GM19328 (cell line): ENCODE measurements around the gene PHF21B.

Experiments
- ATAC-seq: cut with Tn5 transposase; IDR thresholded peaks from one replicate; pipeline ENCODE4 v1.9.1; 2021; ENCODE audit warnings: mild to moderate bottlenecking, moderate library complexity; ENCODE audit not compliant: unreplicated experiment

PHF21B gene

GRCh38 chr22:45014654-45015053 lies 4.8 kb upstream of the PHF21B start:
- ATAC-seq = no peak

GRCh38 chr22:45013138-45013537 lies 3.3 kb upstream of the PHF21B start:
- no peak for ATAC-seq

GRCh38 chr22:45010532-45010900 lies 711 bp upstream of the PHF21B start:
- ATAC-seq = no peak

- ATAC-seq = no peak
These were observed 827 bp downstream of the PHF21B start for GRCh38 chr22:45008751-45009605.

GRCh38 chr22:45008186-45008681 lies 1.6 kb downstream of the PHF21B start:
- ATAC-seq = no peak

- ATAC-seq = no peak
These were observed 2.2 kb downstream of the PHF21B start for GRCh38 chr22:45007391-45008185.

GRCh38 chr22:45006964-45007390 lies 2.8 kb downstream of the PHF21B start:
- ATAC-seq = no peak

GRCh38 chr22:45006111-45006963 lies 3.5 kb downstream of the PHF21B start:
- no peak for ATAC-seq

- ATAC-seq = no peak
These were observed 8.2 kb downstream of the PHF21B start for GRCh38 chr22:45001653-45002052.

GRCh38 chr22:45000330-45000729 lies 9.5 kb downstream of the PHF21B start:
- no peak for ATAC-seq

GRCh38 chr22:44999687-45000086 lies 10.1 kb downstream of the PHF21B start:
- ATAC-seq = no peak

GRCh38 chr22:44999231-44999630 lies 10.6 kb downstream of the PHF21B start:
- no peak for ATAC-seq

GRCh38 chr22:44998296-44998695 lies 11.5 kb downstream of the PHF21B start:
- no peak for ATAC-seq

GRCh38 chr22:44997060-44997459 lies 12.7 kb downstream of the PHF21B start:
- no peak for ATAC-seq

GRCh38 chr22:44996648-44997047 lies 13.2 kb downstream of the PHF21B start:
- no peak for ATAC-seq

GRCh38 chr22:44996120-44996519 lies 13.7 kb downstream of the PHF21B start:
- ATAC-seq = no peak

- no peak for ATAC-seq
These were observed 14.1 kb downstream of the PHF21B start for GRCh38 chr22:44995715-44996114.

- no peak for ATAC-seq
These were observed 14.7 kb downstream of the PHF21B start for GRCh38 chr22:44995105-44995514.

GRCh38 chr22:44994399-44995104 lies 15.3 kb downstream of the PHF21B start:
- no peak for ATAC-seq

- ATAC-seq = no peak
These were observed 17.6 kb downstream of the PHF21B start for GRCh38 chr22:44992166-44992565.
